ENCODE measurements around the gene GRID2. TPM values are rescaled to one million over a fixed set of nuclear protein-coding genes. Genes with fewer than 3 reads are reported as not detected.

GRID2 gene
- total RNA-seq, 2 donors from 2014 or later: not detected

- Mint-ChIP-seq H3K36me3 (no peaks in the 10 kb centered on the region), H3K9me3 (peaks cover 0 to 10% of the 10 kb centered on the region in 2 donors), H3K27ac (no peak overlapping the region)
- no peak for ATAC-seq
- no peak for DNase-seq (ENCODE audit: low spot score in 2 of 2)
These were observed 1389.4 kb downstream of the GRID2 start for GRCh38 chr4:93693141-93693540.

GRCh38 chr4:93698686-93699085 is 1394.9 kb downstream of the GRID2 start:
- DNase-seq (ENCODE audit: low spot score in 2 of 2) (no peak), ATAC-seq (no peak)
- H3K36me3 Mint-ChIP-seq: no peaks in the 10 kb centered on the region
- no peak overlapping the region for H3K27ac Mint-ChIP-seq
- H3K9me3 Mint-ChIP-seq: peaks cover 0 to 7% of the 10 kb centered on the region in 2 donors

GRCh38 chr4:93700571-93700970 is 1396.8 kb downstream of the GRID2 start:
- Mint-ChIP-seq H3K9me3 (peaks cover 7 to 8% of the 10 kb centered on the region in 2 donors), H3K27ac (no peak overlapping the region), H3K36me3 (no peaks in the 10 kb centered on the region)
- DNase-seq (ENCODE audit: low spot score in 2 of 2) (no peak), ATAC-seq (no peak)

GRCh38 chr4:93710101-93710846 is 1406.5 kb downstream of the GRID2 start:
- ATAC-seq (no peak), DNase-seq (ENCODE audit: low spot score in 2 of 2) (no peak)
- Mint-ChIP-seq H3K9me3 (peaks cover 8 to 25% of the 10 kb centered on the region in 2 donors), H3K36me3 (no peaks in the 10 kb centered on the region), H3K27ac (no peak overlapping the region)

- DNase-seq (ENCODE audit: low spot score in 2 of 2) (no peak), ATAC-seq (no peak)
- peaks cover 5 to 20% of the 10 kb centered on the region in 2 donors for H3K9me3 Mint-ChIP-seq
- H3K36me3 Mint-ChIP-seq: no peaks in the 10 kb centered on the region
- no peak overlapping the region for H3K27ac Mint-ChIP-seq
These were observed 1407.2 kb downstream of the GRID2 start for GRCh38 chr4:93710847-93711430.

GRCh38 chr4:93718233-93718632 is 1414.5 kb downstream of the GRID2 start:
- Mint-ChIP-seq H3K36me3 (no peaks in the 10 kb centered on the region), H3K27ac (no peak overlapping the region), H3K9me3 (peaks cover 7 to 8% of the 10 kb centered on the region in 2 donors)
- no peak for DNase-seq (ENCODE audit: low spot score in 2 of 2)
- ATAC-seq: no peak

GRCh38 chr4:93719552-93719951 is 1415.8 kb downstream of the GRID2 start:
- Mint-ChIP-seq H3K27ac (no peak overlapping the region), H3K36me3 (no peaks in the 10 kb centered on the region), H3K9me3 (peaks cover 0 to 10% of the 10 kb centered on the region in 2 donors)
- DNase-seq (ENCODE audit: low spot score in 2 of 2): no peak
- no peak for ATAC-seq

GRCh38 chr4:93722446-93722845 is 1418.7 kb downstream of the GRID2 start:
- no peaks in the 10 kb centered on the region for H3K36me3 Mint-ChIP-seq
- H3K9me3 Mint-ChIP-seq: peaks cover 0 to 11% of the 10 kb centered on the region in 2 donors

GRCh38 chr4:93730251-93730650 is 1426.5 kb downstream of the GRID2 start:
- ATAC-seq (no peak), DNase-seq (ENCODE audit: low spot score in 2 of 2) (no peak)
- peaks cover 0 to 6% of the 10 kb centered on the region in 2 donors for H3K36me3 Mint-ChIP-seq
- H3K27ac Mint-ChIP-seq: no peak overlapping the region
- H3K9me3 Mint-ChIP-seq: peaks cover 5 to 11% of the 10 kb centered on the region in 2 donors

More at GRCh38 chr4:93722446-93722845, 1418.7 kb downstream of the GRID2 start:
- DNase-seq (ENCODE audit: low spot score in 2 of 2): no peak
- no peak for ATAC-seq
- H3K27ac Mint-ChIP-seq: no peak overlapping the region

GRCh38 chr4:93730760-93731159 is 1427.0 kb downstream of the GRID2 start:
- DNase-seq (ENCODE audit: low spot score in 2 of 2) (no peak), ATAC-seq (no peak)
- H3K9me3 Mint-ChIP-seq: peaks cover 5 to 11% of the 10 kb centered on the region in 2 donors
- peaks cover 0 to 6% of the 10 kb centered on the region in 2 donors for H3K36me3 Mint-ChIP-seq
- H3K27ac Mint-ChIP-seq: no peak overlapping the region

- no peak for DNase-seq (ENCODE audit: low spot score in 2 of 2)
These were observed 1427.7 kb downstream of the GRID2 start for GRCh38 chr4:93731456-93731855.

GRCh38 chr4:93732509-93732908 is 1428.7 kb downstream of the GRID2 start:
- no peak overlapping the region for H3K27ac Mint-ChIP-seq
- peaks cover 0 to 6% of the 10 kb centered on the region in 2 donors for H3K36me3 Mint-ChIP-seq
- peaks cover 5 to 14% of the 10 kb centered on the region in 2 donors for H3K9me3 Mint-ChIP-seq
- ATAC-seq: no peak
- DNase-seq (ENCODE audit: low spot score in 2 of 2): no peak

More at GRCh38 chr4:93731456-93731855, 1427.7 kb downstream of the GRID2 start:
- peaks cover 5 to 11% of the 10 kb centered on the region in 2 donors for H3K9me3 Mint-ChIP-seq
- no peak overlapping the region for H3K27ac Mint-ChIP-seq
- H3K36me3 Mint-ChIP-seq: peaks cover 0 to 6% of the 10 kb centered on the region in 2 donors
- ATAC-seq: no peak

- Mint-ChIP-seq H3K36me3 (no peaks in the 10 kb centered on the region), H3K9me3 (peaks cover 0 to 7% of the 10 kb centered on the region in 2 donors), H3K27ac (no peak overlapping the region)
- no peak for DNase-seq (ENCODE audit: low spot score in 2 of 2)
- ATAC-seq: no peak
These were observed 1437.1 kb downstream of the GRID2 start for GRCh38 chr4:93740890-93741289.

- ATAC-seq (no peak), DNase-seq (ENCODE audit: low spot score in 2 of 2) (no peak)
- H3K36me3 Mint-ChIP-seq: no peaks in the 10 kb centered on the region
- H3K9me3 Mint-ChIP-seq: peaks cover 0 to 4% of the 10 kb centered on the region in 2 donors
- H3K27ac Mint-ChIP-seq: no peak overlapping the region
These were observed 1439.3 kb downstream of the GRID2 start for GRCh38 chr4:93743022-93743421.

GRCh38 chr4:93743635-93744034 is 1439.9 kb downstream of the GRID2 start:
- no peak for ATAC-seq
- Mint-ChIP-seq H3K9me3 (no peaks in the 10 kb centered on the region), H3K36me3 (no peaks in the 10 kb centered on the region), H3K27ac (no peak overlapping the region)
- no peak for DNase-seq (ENCODE audit: low spot score in 2 of 2)

- ATAC-seq (no peak), DNase-seq (ENCODE audit: low spot score in 2 of 2) (no peak)
- H3K27ac Mint-ChIP-seq: no peak overlapping the region
- no peaks in the 10 kb centered on the region for H3K9me3 Mint-ChIP-seq
- no peaks in the 10 kb centered on the region for H3K36me3 Mint-ChIP-seq
These were observed 1441.2 kb downstream of the GRID2 start for GRCh38 chr4:93744961-93745360.

GRCh38 chr4:93746031-93746430 is 1442.3 kb downstream of the GRID2 start:
- Mint-ChIP-seq H3K36me3 (no peaks in the 10 kb centered on the region), H3K27ac (no peak overlapping the region), H3K9me3 (no peaks in the 10 kb centered on the region)
- DNase-seq (ENCODE audit: low spot score in 2 of 2): no peak
- no peak for ATAC-seq

- no peak for DNase-seq (ENCODE audit: low spot score in 2 of 2)
- Mint-ChIP-seq H3K9me3 (no peaks in the 10 kb centered on the region), H3K36me3 (no peaks in the 10 kb centered on the region), H3K27ac (no peak overlapping the region)
- ATAC-seq: no peak
These were observed 1443.5 kb downstream of the GRID2 start for GRCh38 chr4:93747220-93747619.

Data from activated naive CD4-positive, alpha-beta T cell treated with anti-CD3 and anti-CD28 coated beads, Interleukin-2, amount 50 U/mL, for 72 hours (primary cell).